ACHN (cell line): ENCODE measurements around the gene LRBA.
"Not testable (repeated sequence)": the region's sequence is repeated elsewhere in the genome, so short reads cannot be mapped to it uniquely, and the experiment has no call there.

Experiments
- DNase-seq: peaks from one replicate; pipeline ENCODE4 v3.0.0-alpha.2; 2015
- in situ Hi-C: cut with HindIII; loops from 2 replicates; pipeline ENCODE4 v1.10.0; 2017; ENCODE audit warnings: low sequenced_read_pairs, low pct_ligation_motif_present, low pct_unique_long_range_greater_than_20kb

LRBA gene

DNA sequence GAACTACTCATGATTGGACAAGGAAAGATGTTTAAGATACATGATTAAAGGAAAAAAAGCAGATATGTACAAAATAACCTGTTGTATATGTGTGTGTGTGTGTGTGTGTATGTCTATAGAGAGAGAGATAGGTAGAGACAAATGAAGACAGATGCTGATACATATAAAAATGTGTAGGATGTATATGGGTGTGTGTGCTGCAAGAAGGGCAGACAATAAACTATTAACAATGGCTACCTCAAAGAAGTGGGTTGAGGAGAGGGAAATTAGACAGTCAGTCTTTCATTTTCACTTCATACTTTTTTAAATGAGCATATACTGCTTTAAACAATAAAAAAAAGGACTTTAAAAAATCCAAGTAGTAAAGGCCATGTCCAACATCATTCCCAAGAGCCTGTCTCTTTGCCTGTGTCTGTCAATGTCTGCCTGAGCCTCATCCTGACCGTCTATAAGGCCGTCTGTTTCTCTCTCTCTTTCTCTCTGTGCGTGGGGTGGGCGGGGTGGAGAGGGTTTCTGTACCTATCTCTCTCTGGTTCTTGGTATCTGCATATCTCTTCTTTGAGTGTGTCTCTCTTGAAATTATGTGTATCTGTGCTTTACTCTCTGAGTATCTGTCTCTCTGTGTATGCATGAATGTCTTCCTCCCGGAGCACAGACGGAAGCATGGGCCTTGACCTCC, 62.8 kb downstream of the LRBA start:
- no peak for DNase-seq
- in situ Hi-C loops, result no loop called here

DNA sequence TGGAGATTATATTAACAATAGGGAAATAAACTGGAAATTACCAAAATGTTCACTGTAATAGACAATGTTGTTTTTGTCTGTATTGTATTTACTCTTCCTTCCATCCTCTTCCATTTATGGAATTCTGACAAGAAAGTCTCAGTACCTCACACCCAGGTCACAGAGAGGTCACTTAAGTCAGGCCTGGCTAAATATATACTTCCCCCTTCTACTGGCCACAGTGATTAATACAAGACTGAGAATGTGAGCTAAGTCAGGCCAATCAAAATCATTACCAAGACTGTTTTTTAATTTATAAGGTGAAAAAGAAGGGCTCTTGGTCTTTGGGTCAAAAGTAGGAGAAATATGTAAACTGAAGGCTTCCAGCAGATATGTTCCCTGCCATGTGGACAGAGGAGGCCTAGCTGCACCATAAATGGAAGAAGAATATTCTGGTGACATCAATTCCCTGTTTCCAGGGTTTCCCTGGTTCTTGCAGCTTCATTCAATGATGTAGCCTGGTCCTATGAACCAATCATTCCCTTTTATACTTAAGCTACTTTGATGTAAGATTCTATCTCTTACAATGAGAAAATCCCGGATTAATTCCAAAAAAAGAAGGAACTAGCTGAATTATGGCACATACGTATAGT, 64.3 kb downstream of the LRBA start:
- in situ Hi-C loops, result no loop called here
- DNase-seq, result no peak

DNA sequence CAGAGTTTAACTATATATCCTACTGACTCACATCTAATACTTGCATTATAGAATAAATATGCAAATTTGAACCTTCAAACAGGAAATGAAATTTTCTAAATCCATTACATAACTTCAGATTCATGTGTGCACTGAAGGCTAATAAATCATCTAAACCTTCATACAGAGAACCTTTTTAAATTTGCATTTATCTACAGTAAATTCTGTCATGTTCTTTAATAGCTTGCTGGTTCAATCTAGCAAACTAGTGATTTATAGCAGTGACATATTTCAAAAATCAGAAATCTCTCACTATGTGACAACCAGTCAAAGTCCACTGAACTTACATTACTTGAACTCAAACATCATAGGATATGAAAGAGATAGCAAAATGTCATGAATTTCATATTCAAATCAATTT, 65.1 kb downstream of the LRBA start:
- in situ Hi-C loops, result no loop called here
- no peak for DNase-seq

DNA sequence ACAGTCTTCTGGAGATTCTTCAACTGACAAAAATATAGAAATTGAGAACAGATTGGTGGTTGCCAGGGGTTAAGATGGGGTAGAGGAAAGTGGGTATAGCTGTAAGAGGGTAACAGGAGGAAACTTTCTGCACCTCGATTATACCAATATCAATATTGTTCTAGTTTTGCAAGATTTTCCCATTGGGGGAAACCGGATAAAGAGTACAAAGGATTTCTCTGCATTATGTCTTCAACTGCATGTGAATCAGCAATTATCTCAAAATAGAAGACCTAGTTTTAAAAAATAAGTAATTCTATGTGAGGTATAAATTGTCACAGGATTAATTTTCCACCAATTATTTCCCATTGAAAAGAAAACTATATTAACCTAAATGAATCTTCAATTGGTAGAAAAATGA, 65.7 kb downstream of the LRBA start:
- no peak for DNase-seq
- in situ Hi-C loops, result no loop called here

DNA sequence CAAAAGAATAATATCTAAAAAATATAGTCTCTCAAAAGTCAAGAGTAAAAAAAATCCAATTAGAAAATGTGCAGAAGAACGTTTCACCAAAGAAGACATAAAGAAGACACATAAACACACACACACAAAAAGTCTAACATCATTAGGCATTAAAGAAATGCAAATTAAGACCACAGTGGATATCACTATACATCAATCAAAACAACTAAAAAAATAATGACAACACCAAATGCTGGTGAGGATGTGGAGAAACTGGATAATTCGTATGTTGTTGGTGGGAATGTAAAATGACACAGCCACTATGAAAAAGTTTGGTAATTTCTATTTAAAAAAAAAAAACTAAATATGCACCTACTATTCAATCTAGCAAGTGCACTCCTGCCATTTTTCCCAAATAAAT, 66.4 kb downstream of the LRBA start:
- DNase-seq, result no peak
- in situ Hi-C loops, result no loop called here

DNA sequence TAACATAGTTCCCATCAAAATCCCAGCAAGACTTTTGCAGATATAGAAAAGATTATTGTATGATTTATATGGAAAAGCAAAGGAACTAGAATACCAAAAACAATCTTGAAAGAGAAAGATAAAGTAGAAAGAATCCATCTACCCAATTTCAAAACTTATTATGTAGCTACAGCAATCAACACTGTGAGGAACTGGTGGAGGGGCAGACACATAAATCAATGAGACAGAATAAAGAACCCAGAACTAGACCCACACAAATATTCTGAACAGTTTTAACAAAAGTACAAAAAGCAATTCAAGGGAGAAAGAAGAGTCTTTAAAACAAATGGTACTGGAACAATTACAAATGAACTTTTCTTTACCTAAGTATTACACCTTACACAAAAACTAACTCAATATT, 67.0 kb downstream of the LRBA start:
- in situ Hi-C loops, result no loop called here
- DNase-seq, result no peak

DNA sequence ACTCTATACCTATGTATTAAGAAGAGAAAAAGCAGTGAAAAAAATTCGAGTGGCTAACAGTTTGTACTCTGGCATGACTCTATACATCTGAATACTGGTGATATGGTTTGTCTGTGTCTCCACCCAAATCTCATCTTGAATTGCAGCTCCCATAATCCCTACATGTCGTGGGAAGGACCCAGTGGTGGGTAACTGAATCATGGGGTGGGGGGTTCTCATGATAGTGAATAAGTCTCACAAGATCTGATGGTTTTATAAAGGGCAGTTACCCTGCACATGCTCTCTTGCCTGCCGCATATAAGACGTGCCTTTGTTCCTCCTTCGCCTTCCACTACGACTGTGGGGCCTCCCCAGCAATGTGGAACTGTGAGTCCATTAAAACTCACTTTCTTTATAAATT, 70.4 kb downstream of the LRBA start:
- no peak for DNase-seq
- in situ Hi-C loops, result no loop called here

DNA sequence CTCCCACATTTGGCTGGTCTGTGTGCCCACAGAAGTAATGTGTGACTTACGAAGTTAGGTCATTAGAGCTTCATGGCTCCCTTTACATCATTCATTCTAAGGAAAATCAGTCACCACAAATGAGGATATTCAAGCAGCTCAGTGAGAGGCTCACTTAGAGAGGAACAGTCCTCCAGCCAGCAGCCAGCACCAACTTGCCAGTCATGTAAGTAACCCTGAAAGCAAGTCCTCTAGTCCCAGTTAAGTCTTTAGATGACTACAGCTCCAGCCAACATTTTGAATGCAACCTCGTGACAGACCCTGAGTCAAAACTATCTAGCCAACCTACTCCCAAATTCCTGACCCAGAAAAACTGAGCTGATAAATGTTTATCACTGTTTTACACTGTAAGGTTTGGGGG, 71.3 kb downstream of the LRBA start:
- in situ Hi-C loops, result no loop called here
- DNase-seq, result no peak

DNA sequence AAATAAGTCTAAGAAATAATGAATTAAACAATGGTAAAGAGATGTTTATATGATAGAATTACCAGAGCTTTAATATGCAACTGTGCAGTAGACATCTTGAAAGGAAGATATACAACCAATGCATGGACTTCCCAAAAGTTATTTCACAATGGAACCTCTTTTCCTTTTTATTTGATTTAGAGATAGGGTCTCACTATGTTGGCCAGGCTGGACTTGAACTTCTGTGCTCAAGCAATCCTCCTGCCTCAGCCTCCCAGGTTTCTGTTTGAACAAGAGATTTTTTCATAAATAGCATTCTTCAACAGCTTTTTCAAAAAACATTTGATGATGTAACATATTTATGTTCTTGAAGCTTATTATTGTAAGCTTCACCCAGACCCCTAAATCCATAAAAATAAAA, 72.0 kb downstream of the LRBA start:
- no peak for DNase-seq
- in situ Hi-C loops, result no loop called here

DNA sequence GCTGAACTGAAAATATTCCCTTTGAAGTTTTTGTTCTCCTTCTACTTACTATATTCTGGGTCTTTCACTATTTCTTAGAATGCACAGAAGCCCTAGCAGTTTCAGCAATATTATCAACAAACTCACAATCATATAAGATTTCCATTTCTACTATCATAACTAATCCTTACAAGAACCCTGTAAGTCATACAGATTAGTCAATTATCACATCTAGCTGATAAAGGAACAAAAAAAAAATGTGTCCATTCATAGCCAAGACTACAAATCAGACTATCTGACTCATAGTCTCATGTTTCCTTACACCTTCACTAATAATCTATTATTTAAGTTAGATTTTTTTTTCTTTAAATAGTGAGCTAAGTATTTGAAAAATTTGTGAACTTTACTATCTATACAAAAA, 72.5 kb downstream of the LRBA start:
- DNase-seq, result no peak
- in situ Hi-C loops, result no loop called here

DNA sequence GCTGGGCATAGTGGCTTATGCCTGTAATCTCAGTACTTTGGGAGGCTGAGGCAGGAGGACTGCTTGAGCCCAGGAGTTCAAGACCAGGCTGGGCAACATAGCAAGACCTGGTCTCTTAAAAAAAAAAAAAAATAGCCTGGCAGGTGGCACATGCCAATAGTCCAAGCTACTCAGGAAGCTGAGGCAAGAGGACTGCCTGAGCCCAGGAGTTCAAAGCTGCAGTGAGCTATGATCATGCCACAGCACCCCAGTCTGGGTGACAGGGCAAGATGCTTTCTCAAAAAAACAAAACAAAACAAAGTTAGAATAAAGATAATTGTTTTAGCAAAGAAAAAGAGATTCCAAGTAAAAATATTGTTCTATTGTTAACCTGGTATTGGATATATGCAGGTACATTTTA, 75.0 kb downstream of the LRBA start:
- DNase-seq, result no peak
- in situ Hi-C loops, result no loop called here

DNA sequence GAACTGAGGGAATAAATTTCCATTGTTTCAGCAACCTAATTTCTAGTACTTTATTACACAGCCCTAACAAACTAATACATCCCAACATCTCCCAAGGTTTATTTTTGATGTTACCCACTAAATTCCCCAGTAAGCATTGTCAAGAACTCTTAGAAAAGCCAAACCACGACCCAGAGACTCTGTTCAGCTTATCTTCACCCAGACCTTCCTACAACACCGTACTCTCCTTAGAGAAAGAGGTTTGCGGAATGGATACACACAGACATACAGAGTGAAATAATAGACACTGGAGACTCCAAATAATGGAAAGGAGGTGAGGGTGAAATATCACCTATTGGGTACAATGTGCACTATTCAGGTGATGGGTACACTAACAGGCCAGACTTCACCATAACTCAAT, 75.6 kb downstream of the LRBA start:
- DNase-seq, result no peak
- in situ Hi-C loops, result no loop called here

DNA sequence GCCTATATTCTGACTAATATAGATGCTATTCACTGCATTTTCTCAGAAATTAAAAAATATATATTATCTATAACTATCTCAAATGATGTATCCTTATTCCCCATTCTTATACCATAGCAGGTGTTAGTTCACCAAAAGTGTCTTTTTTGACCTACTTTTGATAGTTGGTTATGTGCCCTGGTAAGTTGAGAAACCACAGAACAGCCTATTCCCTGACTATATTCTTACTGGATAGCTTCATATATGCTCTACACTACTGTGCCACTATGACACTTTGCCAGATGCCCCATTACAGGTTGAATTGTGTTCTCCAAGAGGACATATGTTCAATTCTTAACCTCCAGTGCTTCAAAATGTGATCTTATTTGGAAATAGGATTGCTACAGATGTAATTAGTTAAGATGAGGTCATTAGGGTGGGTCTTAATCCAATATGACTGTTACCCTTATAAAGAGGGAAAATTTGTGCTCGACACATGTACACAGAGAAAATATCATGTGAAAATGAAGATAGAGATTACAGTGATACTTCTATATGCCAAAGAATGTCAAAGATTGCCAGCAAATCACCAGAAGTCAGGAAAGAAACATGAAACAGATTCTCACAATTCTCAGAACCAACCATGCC, 76.1 kb downstream of the LRBA start:
- in situ Hi-C loops, result no loop called here
- DNase-seq, result no peak

DNA sequence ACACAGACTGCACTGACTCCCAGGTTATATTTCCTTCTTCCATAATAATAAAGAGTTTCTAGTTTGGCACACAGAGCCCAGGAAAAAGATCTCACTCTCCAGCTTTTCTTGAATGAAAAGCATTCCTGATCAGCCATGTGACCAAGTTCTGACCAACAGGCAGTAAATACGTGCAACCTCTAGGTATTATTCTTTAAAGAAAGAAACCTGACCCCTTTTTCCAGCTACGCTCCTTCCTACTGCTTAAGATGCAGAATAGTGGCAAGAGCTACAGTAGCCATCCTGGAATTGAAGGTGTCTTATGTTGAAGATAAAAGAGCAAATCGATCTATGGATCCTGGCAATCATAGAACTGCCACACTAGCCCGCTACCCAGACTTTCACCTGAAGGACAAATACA, 76.7 kb downstream of the LRBA start:
- in situ Hi-C loops, result no loop called here
- DNase-seq, result no peak

DNA sequence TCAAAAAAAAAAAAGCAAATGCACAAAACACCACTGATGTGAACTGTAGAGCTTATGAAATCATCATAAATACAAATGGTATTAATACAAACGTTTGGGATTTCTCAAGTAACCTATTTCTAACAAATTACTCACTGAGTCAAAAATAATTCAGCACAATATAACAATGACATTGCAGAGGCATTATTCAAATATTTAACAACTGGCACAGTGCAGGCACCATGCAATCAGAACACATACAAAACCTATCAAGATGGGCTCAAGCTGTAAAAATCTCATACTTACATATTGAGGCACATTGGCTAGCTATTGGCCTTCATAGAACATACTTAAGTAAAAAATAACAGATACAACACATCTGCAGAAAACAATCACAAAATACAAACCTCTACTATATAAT, 81.1 kb downstream of the LRBA start:
- in situ Hi-C loops, result no loop called here

DNA sequence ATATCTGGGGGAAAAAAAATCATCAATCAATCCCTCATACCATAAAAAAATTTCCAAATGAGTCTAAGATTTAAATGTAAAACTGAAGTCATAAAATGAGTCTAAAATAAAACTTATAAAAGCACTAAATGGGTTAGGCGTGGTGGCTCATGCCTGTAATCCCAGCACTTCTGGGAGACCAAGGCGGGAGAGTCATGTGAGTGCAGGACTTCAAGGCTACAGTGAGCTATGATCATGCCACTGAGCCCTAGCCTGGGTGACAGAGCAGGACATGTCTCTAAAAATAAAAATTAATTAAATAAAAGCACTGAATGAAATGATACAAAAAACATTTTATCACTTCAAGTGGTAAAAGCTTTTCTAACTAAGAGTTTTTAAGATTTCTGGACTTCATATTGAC, 83.3 kb downstream of the LRBA start:
- DNase-seq, result no peak
- in situ Hi-C loops, result no loop called here

More for the DNA sequence above, 81.1 kb downstream of the LRBA start:
- DNase-seq, result no peak

DNA sequence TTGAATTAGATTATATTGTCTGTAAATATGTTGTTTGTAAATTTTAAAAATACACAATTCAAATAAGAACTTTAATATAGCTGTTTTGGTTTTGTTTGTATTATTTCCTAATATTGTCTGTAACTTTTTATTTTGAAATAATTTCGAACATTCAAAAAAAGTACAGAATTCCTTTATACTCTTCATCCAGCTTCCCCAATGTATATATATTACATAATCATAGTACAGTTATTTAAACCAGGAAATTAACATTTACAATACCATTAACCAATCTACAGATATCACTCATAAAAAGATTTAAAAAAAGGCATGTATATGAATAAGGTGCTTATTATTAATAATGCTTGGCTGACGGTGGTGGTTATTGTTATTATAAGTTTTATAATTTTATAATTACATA, 84.1 kb downstream of the LRBA start:
- in situ Hi-C loops, result no loop called here
- DNase-seq, result no peak

DNA sequence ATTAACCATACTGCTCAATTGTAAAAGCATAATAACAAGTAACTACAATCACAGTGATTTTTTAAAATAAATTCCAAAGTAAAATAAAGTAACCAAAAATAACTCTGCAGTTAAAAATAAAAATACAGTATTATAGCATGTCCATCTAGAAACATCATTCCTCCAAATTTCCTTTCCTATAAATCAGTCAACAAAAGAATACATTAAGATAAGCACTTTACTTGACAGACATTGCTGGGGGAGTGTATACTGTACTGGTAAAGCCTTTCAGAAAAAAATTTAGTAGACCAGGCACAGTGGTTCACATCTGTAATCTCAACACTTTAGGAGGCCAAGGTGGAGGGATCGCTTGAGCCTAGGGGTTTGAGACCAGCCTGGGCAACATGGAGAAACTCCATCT, 91.1 kb downstream of the LRBA start:
- in situ Hi-C loops, result no loop called here
- no peak for DNase-seq

DNA sequence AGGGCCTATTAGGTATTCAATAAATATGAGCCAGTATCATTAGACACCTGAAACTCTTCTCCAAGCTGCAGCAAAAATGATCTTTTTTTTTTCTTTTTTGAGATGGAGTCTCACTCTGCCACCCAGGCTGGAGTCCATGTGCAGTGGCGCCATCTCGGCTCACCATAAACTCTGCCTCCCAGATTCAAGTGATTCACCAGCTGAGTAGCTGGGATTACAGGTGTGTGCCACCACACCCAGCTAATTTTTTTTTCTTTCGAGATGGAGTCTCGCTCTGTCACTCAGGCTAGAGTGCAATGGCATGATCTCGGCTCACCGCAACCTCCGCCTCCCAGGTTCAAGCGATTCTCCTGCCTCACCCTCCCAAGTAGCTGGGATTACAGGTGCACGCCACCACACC, 93.6 kb downstream of the LRBA start:
- in situ Hi-C loops, DNase-seq: not testable (repeated sequence)

DNA sequence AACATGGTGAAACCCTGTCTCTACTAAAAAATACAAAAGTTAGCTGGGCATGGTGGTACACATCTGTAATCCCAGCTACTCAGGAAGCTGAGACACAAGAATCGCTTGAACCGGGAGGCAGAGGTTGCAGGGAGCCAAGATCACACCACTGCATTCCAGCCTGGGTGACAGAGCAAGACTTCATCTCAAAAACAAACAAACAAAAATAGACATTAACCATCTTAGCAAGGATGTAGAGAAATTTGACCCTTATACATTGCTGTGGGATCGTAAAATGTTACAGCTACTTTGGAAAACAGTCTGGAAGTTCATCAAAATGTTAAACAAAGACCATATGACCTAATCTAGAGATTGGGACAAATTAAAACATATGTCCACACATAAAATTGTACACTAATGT, 96.5 kb downstream of the LRBA start:
- DNase-seq, in situ Hi-C loops: not testable (repeated sequence)
